ENCODE measurements around the gene NAB1. TPM values are rescaled to one million over a fixed set of nuclear protein-coding genes. Genes with fewer than 3 reads are reported as not detected.
"Not testable (repeated sequence)": the region's sequence is repeated elsewhere in the genome, so short reads cannot be mapped to it uniquely, and the experiment has no call there.

NAB1 gene
- total RNA-seq, 8 experiments from 2014 or later, result 16.2 to 32.8 (median 23.1) TPM

- Histone ChIP-seq H3K4me1 (replicated peaks in 1 of 2) (no peaks in the 10 kb centered on the region), H3K27ac (no peak overlapping the region), H3K4me3 (no peak overlapping the region)
- in situ Hi-C loops (cut with MboI; ENCODE audit: low pct_unique_long_range_greater_than_20kb in 2 of 9, low sequenced_read_pairs in 9 of 9, unreplicated experiment in 9 of 9), result no loop called here
- ATAC-seq (replicated peaks in 6 of 8), result no peak
- WGBS, 10 experiments, result 67 to 100% (median 80%) methylated on average over 2 to 3 of the region's 3 CpGs; no CpG with 5 or more reads in 3 of the 10 experiments
Measured at GRCh38 chr2:190685333-190685732, 36.5 kb downstream of the NAB1 start.

GRCh38 chr2:190693533-190694232 is 44.8 kb downstream of the NAB1 start:
- 75 to 100% (median 94%) methylated on average over 1 to 2 of the region's 2 CpGs for WGBS, 10 experiments
- Histone ChIP-seq H3K27ac (no peak overlapping the region), H3K4me1 (replicated peaks in 1 of 2) (no peaks in the 10 kb centered on the region), H3K4me3 (no peak overlapping the region)
- ATAC-seq (replicated peaks in 6 of 8), result peak in 1 of 8 experiments; percentile 72
- in situ Hi-C loops (cut with MboI; ENCODE audit: low pct_unique_long_range_greater_than_20kb in 2 of 9, low sequenced_read_pairs in 9 of 9, unreplicated experiment in 9 of 9), result no loop called here

DNA sequence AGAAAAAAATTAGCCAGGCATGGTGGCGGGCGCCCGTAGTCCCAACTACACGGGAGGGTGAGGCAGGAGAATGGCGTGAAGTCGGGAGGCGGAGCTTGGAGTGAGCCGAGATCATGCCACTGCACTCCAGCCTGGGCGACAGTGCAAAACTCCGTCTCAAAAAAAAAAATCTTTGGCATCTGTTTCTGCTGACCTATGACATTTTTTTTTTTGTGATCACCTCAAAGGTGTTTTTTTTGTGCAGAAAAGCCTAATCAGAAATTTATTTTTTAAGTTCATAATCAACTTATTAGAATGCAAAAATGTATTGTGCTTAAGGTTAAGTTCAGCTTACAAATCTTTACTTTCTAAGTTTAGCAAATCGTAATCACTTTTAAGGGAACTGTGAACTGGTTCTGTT is 45.6 kb downstream of the NAB1 start:
- 77 to 100% (median 93%) methylated on average over 1 to 11 of the region's 11 CpGs for WGBS, 10 experiments
- ATAC-seq (replicated peaks in 6 of 8), result no peak
- no peak overlapping the region for H3K27ac ChIP-seq
- H3K4me3 ChIP-seq, result no peak overlapping the region
- H3K4me1 ChIP-seq (replicated peaks in 1 of 2), result no peaks in the 10 kb centered on the region
- in situ Hi-C loops (cut with MboI; ENCODE audit: low pct_unique_long_range_greater_than_20kb in 2 of 9, low sequenced_read_pairs in 9 of 9, unreplicated experiment in 9 of 9), result no loop called here

DNA sequence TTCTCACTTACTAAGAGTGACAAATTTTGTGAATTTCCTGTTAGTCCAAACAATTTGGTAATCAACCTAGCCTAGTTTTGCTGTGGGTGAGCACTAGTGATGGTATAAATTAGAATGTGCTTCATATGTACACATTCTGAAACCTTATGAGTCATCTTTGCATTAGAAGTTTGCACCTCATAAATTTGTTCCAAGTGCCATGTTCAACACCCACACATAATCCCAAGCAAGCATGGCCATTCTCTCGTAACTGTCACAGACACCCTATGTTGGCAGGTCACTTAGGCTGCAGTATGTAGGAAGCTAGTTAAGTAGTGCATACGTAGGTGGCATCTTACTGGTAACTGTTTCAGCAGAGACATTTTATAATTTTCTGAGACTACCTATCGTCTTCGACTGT is 46.9 kb downstream of the NAB1 start:
- peak in 4 of 8 experiments; percentile 20 to 77 (median 50) for ATAC-seq (replicated peaks in 6 of 8)
- WGBS, 10 experiments, result 24 to 93% (median 58%) methylated on average over 1 to 4 of the region's 4 CpGs; no CpG with 5 or more reads in 2 of the 10 experiments
- Histone ChIP-seq H3K4me1 (replicated peaks in 1 of 2) (no peaks in the 10 kb centered on the region), H3K4me3 (no peak overlapping the region), H3K27ac (no peak overlapping the region)
- in situ Hi-C loops (cut with MboI; ENCODE audit: low pct_unique_long_range_greater_than_20kb in 2 of 9, low sequenced_read_pairs in 9 of 9, unreplicated experiment in 9 of 9), result no loop called here

- Histone ChIP-seq H3K4me3 (no peak overlapping the region), H3K27ac (no peak overlapping the region), H3K4me1 (replicated peaks in 1 of 2) (no peaks in the 10 kb centered on the region)
- 50 to 100% (median 79%) methylated on average over 1 to 2 of the region's 3 CpGs; no CpG with 5 or more reads in 2 of the 10 experiments for WGBS, 10 experiments
- in situ Hi-C loops (cut with MboI; ENCODE audit: low pct_unique_long_range_greater_than_20kb in 2 of 9, low sequenced_read_pairs in 9 of 9, unreplicated experiment in 9 of 9), result no loop called here
- peak in 2 of 8 experiments; percentile 58 to 62 for ATAC-seq (replicated peaks in 6 of 8)
Measured at GRCh38 chr2:190696792-190697398, 48.0 kb downstream of the NAB1 start.

DNA sequence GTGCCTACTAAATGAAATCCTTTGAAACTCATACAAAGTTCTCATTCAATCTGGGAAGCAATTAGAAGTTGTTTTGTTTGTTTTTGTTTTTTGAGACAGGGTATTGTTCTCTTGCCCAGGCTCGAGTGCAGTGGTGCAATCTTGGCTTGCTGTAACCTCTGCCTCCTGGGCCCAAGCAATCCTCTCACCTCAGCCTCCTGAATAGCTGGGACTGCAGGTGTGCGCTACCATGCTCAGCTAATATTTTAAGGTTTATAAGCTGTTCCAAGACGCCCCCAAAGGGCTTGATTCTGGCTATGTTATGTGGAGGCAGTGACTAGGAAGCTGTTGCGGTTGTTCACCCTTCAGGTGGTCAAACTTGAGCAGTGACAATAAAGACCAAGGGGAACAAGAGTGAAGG is 48.5 kb downstream of the NAB1 start:
- Histone ChIP-seq H3K4me1 (replicated peaks in 1 of 2) (no peaks in the 10 kb centered on the region), H3K27ac (no peak overlapping the region), H3K4me3 (no peak overlapping the region)
- in situ Hi-C loops (cut with MboI; ENCODE audit: low pct_unique_long_range_greater_than_20kb in 2 of 9, low sequenced_read_pairs in 9 of 9, unreplicated experiment in 9 of 9), result no loop called here
- ATAC-seq (replicated peaks in 6 of 8), result no peak
- 0 to 93% (median 70%) methylated on average over 1 to 4 of the region's 4 CpGs; no CpG with 5 or more reads in 2 of the 10 experiments for WGBS, 10 experiments

GRCh38 chr2:190698895-190699294 is 50.0 kb downstream of the NAB1 start:
- no peak for ATAC-seq (replicated peaks in 6 of 8)
- in situ Hi-C loops (cut with MboI; ENCODE audit: low pct_unique_long_range_greater_than_20kb in 2 of 9, low sequenced_read_pairs in 9 of 9, unreplicated experiment in 9 of 9), result no loop called here
- no peak overlapping the region for H3K27ac ChIP-seq

DNA sequence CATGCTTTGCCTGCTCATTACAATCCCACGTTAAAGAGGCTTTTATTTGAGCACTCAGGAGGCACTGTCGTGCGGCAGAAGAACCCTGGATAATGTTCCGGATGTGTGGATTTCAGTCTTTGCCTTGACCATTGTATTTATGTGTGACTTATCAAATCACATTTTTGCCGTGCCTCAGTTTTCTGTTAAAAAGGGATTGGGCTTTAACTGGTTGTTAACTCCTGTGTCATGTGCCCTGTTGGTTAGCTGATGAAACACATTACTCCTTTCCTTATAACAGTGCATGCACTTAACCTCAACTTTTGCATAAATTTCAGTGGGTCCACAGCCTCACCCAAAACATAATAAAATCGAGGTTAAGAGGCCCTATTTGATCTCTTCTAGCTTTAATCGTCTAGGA is 52.7 kb downstream of the NAB1 start:
- Histone ChIP-seq H3K4me1 (replicated peaks in 1 of 2) (no peaks in the 10 kb centered on the region), H3K27ac (no peak overlapping the region), H3K4me3 (no peak overlapping the region)
- ATAC-seq (replicated peaks in 6 of 8), result peak in 2 of 8 experiments; percentile 26 to 69
- in situ Hi-C loops (cut with MboI; ENCODE audit: low pct_unique_long_range_greater_than_20kb in 2 of 9, low sequenced_read_pairs in 9 of 9, unreplicated experiment in 9 of 9), result no loop called here
- WGBS, 10 experiments, result 20 to 82% (median 76%) methylated on average over 3 to 7 of the region's 7 CpGs; no CpG with 5 or more reads in 1 of the 10 experiments

More at GRCh38 chr2:190698895-190699294, 50.0 kb downstream of the NAB1 start:
- Histone ChIP-seq H3K4me1 (replicated peaks in 1 of 2) (no peaks in the 10 kb centered on the region), H3K4me3 (no peak overlapping the region)
- WGBS, 10 experiments, result 43 to 100% (median 57%) methylated on average over 1 to 5 of the region's 5 CpGs; no CpG with 5 or more reads in 2 of the 10 experiments

GRCh38 chr2:190705280-190705679 is 56.4 kb downstream of the NAB1 start:
- ATAC-seq (replicated peaks in 6 of 8), result no peak
- no peaks in the 10 kb centered on the region for H3K4me1 ChIP-seq (replicated peaks in 1 of 2)
- 71 to 100% (median 100%) methylated on average over 1 to 3 of the region's 6 CpGs; no CpG with 5 or more reads in 5 of the 10 experiments for WGBS, 10 experiments
- no peak overlapping the region for H3K4me3 ChIP-seq
- no peak overlapping the region for H3K27ac ChIP-seq
- in situ Hi-C loops (cut with MboI; ENCODE audit: low pct_unique_long_range_greater_than_20kb in 2 of 9, low sequenced_read_pairs in 9 of 9, unreplicated experiment in 9 of 9), result no loop called here

GRCh38 chr2:190707726-190708125 is 58.8 kb downstream of the NAB1 start:
- Histone ChIP-seq H3K27ac (no peak overlapping the region), H3K4me3 (no peak overlapping the region), H3K4me1 (replicated peaks in 1 of 2) (no peaks in the 10 kb centered on the region)
- 60 to 100% (median 74%) methylated on average over 1 to 2 of the region's 2 CpGs; no CpG with 5 or more reads in 1 of the 10 experiments for WGBS, 10 experiments
- in situ Hi-C loops (cut with MboI; ENCODE audit: low pct_unique_long_range_greater_than_20kb in 2 of 9, low sequenced_read_pairs in 9 of 9, unreplicated experiment in 9 of 9), result no loop called here
- ATAC-seq (replicated peaks in 6 of 8), result no peak

GRCh38 chr2:190708650-190709049 is 59.8 kb downstream of the NAB1 start:
- H3K4me3 ChIP-seq; ATAC-seq (replicated peaks in 6 of 8); in situ Hi-C loops (cut with MboI; ENCODE audit: low pct_unique_long_range_greater_than_20kb in 2 of 9, low sequenced_read_pairs in 9 of 9, unreplicated experiment in 9 of 9); H3K4me1 ChIP-seq (replicated peaks in 1 of 2); H3K27ac ChIP-seq: not testable (repeated sequence)

- 45 to 100% (median 78%) methylated on average over 2 to 4 of the region's 4 CpGs; no CpG with 5 or more reads in 3 of the 10 experiments for WGBS, 10 experiments
Measured at GRCh38 chr2:190711069-190711468, 62.2 kb downstream of the NAB1 start.

DNA sequence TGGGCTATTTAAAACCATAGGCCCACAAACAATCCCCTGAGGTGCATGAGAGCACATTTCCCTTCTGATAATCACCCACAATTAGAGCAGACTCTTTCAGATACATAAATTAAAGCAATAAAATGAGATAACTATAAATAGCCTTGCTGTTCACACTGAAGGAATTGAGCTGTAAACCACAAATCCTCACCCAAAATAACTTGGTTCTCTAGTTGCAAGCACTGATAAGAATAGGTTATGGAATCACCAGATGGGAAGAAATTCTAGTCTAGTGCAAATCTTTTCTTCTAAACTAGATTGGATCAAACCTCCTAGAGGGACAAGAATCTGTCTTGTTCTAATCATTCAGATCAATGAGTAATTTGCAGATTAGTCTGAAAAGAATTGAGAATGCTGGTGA is 64.6 kb downstream of the NAB1 start:
- Histone ChIP-seq H3K27ac (no peak overlapping the region), H3K4me3 (no peak overlapping the region), H3K4me1 (replicated peaks in 1 of 2) (peaks cover 0 to 2% of the 10 kb centered on the region in 2 donors)
- ATAC-seq (replicated peaks in 6 of 8), result no peak
- in situ Hi-C loops (cut with MboI; ENCODE audit: low pct_unique_long_range_greater_than_20kb in 2 of 9, low sequenced_read_pairs in 9 of 9, unreplicated experiment in 9 of 9), result no loop called here

More at GRCh38 chr2:190711069-190711468, 62.2 kb downstream of the NAB1 start:
- Histone ChIP-seq H3K27ac (no peak overlapping the region), H3K4me1 (replicated peaks in 1 of 2) (no peaks in the 10 kb centered on the region), H3K4me3 (no peak overlapping the region)
- no peak for ATAC-seq (replicated peaks in 6 of 8)
- in situ Hi-C loops (cut with MboI; ENCODE audit: low pct_unique_long_range_greater_than_20kb in 2 of 9, low sequenced_read_pairs in 9 of 9, unreplicated experiment in 9 of 9), result no loop called here

Data from motor neuron (in vitro differentiated cells).